Stimulated activated CD8-positive, alpha-beta memory T cell treated with anti-CD3 and anti-CD28 coated beads, Interleukin-12 subunit alpha, Interleukin-12 subunit beta, amount 100 ng/mL, for 24 hours (primary cell): ENCODE results near the gene SERTAD2.

Experiments used
- DNase-seq: peaks from one replicate; pipeline ENCODE4 v3.0.0-alpha.2; 2020; ENCODE audit errors: extremely low read depth

The SERTAD2 gene

GRCh38 chr2:64608867-64609226, 44.9 kb downstream of the SERTAD2 start:
- DNase-seq, result no peak

- no peak for DNase-seq
Measured at GRCh38 chr2:64607381-64608304, 46.1 kb downstream of the SERTAD2 start.

GRCh38 chr2:64606479-64607363, 47.0 kb downstream of the SERTAD2 start:
- DNase-seq, result peak; percentile 60

GRCh38 chr2:64605991-64606478, 47.7 kb downstream of the SERTAD2 start:
- DNase-seq, result no peak

GRCh38 chr2:64605026-64605471, 48.7 kb downstream of the SERTAD2 start:
- DNase-seq, result no peak

GRCh38 chr2:64604155-64604554, 49.6 kb downstream of the SERTAD2 start:
- DNase-seq, result no peak

GRCh38 chr2:64602436-64602835, 51.3 kb downstream of the SERTAD2 start:
- no peak for DNase-seq

GRCh38 chr2:64601785-64602391, 51.8 kb downstream of the SERTAD2 start:
- no peak for DNase-seq

GRCh38 chr2:64601034-64601754, 52.5 kb downstream of the SERTAD2 start:
- DNase-seq, result no peak

- no peak for DNase-seq
Measured at GRCh38 chr2:64599469-64599868, 54.2 kb downstream of the SERTAD2 start.

GRCh38 chr2:64598226-64598625, 55.5 kb downstream of the SERTAD2 start:
- DNase-seq, result no peak

- DNase-seq, result no peak
Measured at GRCh38 chr2:64595397-64596176, 58.1 kb downstream of the SERTAD2 start.

- no peak for DNase-seq
Measured at GRCh38 chr2:64594226-64594989, 59.3 kb downstream of the SERTAD2 start.

- no peak for DNase-seq
Measured at GRCh38 chr2:64593035-64593655, 60.6 kb downstream of the SERTAD2 start.

- DNase-seq, result no peak
Measured at GRCh38 chr2:64591188-64591587, 62.5 kb downstream of the SERTAD2 start.

- DNase-seq, result no peak
Measured at GRCh38 chr2:64587561-64587960, 66.2 kb downstream of the SERTAD2 start.

GRCh38 chr2:64586883-64587481, 66.7 kb downstream of the SERTAD2 start:
- no peak for DNase-seq

- no peak for DNase-seq
Measured at GRCh38 chr2:64586054-64586453, 67.7 kb downstream of the SERTAD2 start.
